ENCODE results near the gene MGAT4A. TPM values are rescaled to one million over a fixed set of nuclear protein-coding genes. Genes with fewer than 3 reads are reported as not detected.

The MGAT4A gene
- total and polyA plus RNA-seq, 2 experiments from 2014 or later = 4.4 to 5.6 TPM

- TF ChIP-seq ZNF462 (CRISPR knock-in tag; IDR thresholded peaks at IDR 0.05) (no peak), ZNF331 (CRISPR knock-in tag; IDR thresholded peaks at IDR 0.05; ENCODE audit: low read depth) (no peak), REST (IDR thresholded peaks at IDR 0.05; ENCODE audit: unreplicated experiment) (no peak), EZH2phosphoT487 (IDR thresholded peaks at IDR 0.05; ENCODE audit: unreplicated experiment) (no peak), NANOG (IDR thresholded peaks at IDR 0.05; ENCODE audit: borderline replicate concordance) (no peak), ETS1 (IDR thresholded peaks at IDR 0.05) (no peak), CREB1 (CRISPR knock-in tag; IDR thresholded peaks at IDR 0.05; ENCODE audit: low read depth) (no peak), STAT1 (IDR thresholded peaks at IDR 0.05; ENCODE audit: unreplicated experiment) (no peak), POLR2AphosphoS5 (IDR thresholded peaks at IDR 0.05; ENCODE audit: low read depth) (no peak)
Observed at GRCh38 chr2:98607741-98608115, 123.2 kb downstream of the MGAT4A start (continued).

Data from GM23338 (cell line).